Trophoblast cell (in vitro differentiated cells and primary cell): ENCODE data around the gene RPS27L.

Experiments
- DNase-seq, 2 donors: peaks; one replicate each; pipeline ENCODE4 v3.0.0-alpha.2; 2016
- H2AFZ ChIP-seq: 2 replicates; pipeline ENCODE4 v1.6.1; 2013; ENCODE audit warnings: low read length, moderate library complexity, mild to moderate bottlenecking; ENCODE audit not compliant: insufficient read depth, poor library complexity
- H2AK5ac ChIP-seq: 2 replicates; pipeline ENCODE4 v1.6.1; 2013; ENCODE audit warnings: mild to moderate bottlenecking, low read length
- H2BK120ac ChIP-seq: 2 replicates; pipeline ENCODE4 v1.6.1; 2013; ENCODE audit warnings: low read length, mild to moderate bottlenecking, moderate library complexity; ENCODE audit not compliant: insufficient read depth, poor library complexity
- H2BK12ac ChIP-seq: 2 replicates; pipeline ENCODE4 v1.6.1; 2013; ENCODE audit warnings: mild to moderate bottlenecking, low read length, moderate library complexity
- H2BK5ac ChIP-seq: 2 replicates; pipeline ENCODE4 v1.6.1; 2013; ENCODE audit warnings: low read length, low read depth, moderate library complexity, mild to moderate bottlenecking; ENCODE audit not compliant: poor library complexity
- H3K14ac ChIP-seq: 2 replicates; pipeline ENCODE4 v1.6.1; 2013; ENCODE audit warnings: mild to moderate bottlenecking, low read length
- H3K18ac ChIP-seq: 2 replicates; pipeline ENCODE4 v1.6.1; 2013; ENCODE audit warnings: mild to moderate bottlenecking, low read length
- H3K23ac ChIP-seq: 2 replicates; pipeline ENCODE4 v1.6.1; 2013; ENCODE audit warnings: low read length
- H3K27ac ChIP-seq: 2 replicates; pipeline ENCODE4 v1.5.1; 2013; ENCODE audit warnings: low read depth, mild to moderate bottlenecking, inconsistent platforms, low read length, moderate library complexity
- H3K27me3 ChIP-seq: 2 replicates; pipeline ENCODE4 v1.6.1; 2013; ENCODE audit warnings: inconsistent platforms, mild to moderate bottlenecking, low read length, moderate library complexity; ENCODE audit not compliant: insufficient read depth
- H3K36me3 ChIP-seq, 2 experiments: 1 replicate in 1 of 2; 2 replicates in 1 of 2; pipeline ENCODE4 v1.6.1; 2013; ENCODE audit warnings: low read length in 2 of 2, mild to moderate bottlenecking in 2 of 2, moderate library complexity in 1 of 2; ENCODE audit not compliant: insufficient read depth in 2 of 2, control insufficient read depth in 1 of 2
- H3K4ac ChIP-seq: 2 replicates; pipeline ENCODE4 v1.6.1; 2013; ENCODE audit warnings: low read depth, mild to moderate bottlenecking, low read length, moderate library complexity
- H3K4me1 ChIP-seq, 2 experiments: 1 replicate in 1 of 2; 2 replicates in 1 of 2; pipeline ENCODE4 v1.6.1; 2013; ENCODE audit warnings: low read length in 2 of 2, mild to moderate bottlenecking in 2 of 2, moderate library complexity in 1 of 2; ENCODE audit not compliant: insufficient read depth in 2 of 2, control insufficient read depth in 1 of 2
- H3K4me2 ChIP-seq: 2 replicates; pipeline ENCODE4 v1.6.1; 2013; ENCODE audit warnings: inconsistent platforms, mild to moderate bottlenecking, low read length, moderate library complexity
- H3K4me3 ChIP-seq: 2 replicates; pipeline ENCODE4 v1.5.1; 2013; ENCODE audit warnings: mild to moderate bottlenecking, low read depth, low read length, inconsistent platforms
- H3K79me1 ChIP-seq: one replicate; pipeline ENCODE4 v1.6.1; 2013; ENCODE audit warnings: low read length
- H3K79me2 ChIP-seq: 2 replicates; pipeline ENCODE4 v1.6.1; 2013; ENCODE audit warnings: low read length, mild to moderate bottlenecking; ENCODE audit not compliant: control insufficient read depth, insufficient read depth, poor library complexity
- H3K9ac ChIP-seq: 2 replicates; pipeline ENCODE4 v1.6.1; 2013; ENCODE audit warnings: mild to moderate bottlenecking, low read length
- H3K9me3 ChIP-seq: 2 replicates; pipeline ENCODE4 v1.6.1; 2013; ENCODE audit warnings: low read depth, mild to moderate bottlenecking, control low read depth, inconsistent platforms, low read length; ENCODE audit not compliant: insufficient read depth
- H4K12ac ChIP-seq: 2 replicates; pipeline ENCODE4 v1.6.1; 2013; ENCODE audit warnings: low read depth, mild to moderate bottlenecking, low read length, moderate library complexity
- H4K8ac ChIP-seq: 2 replicates; pipeline ENCODE4 v1.6.1; 2013; ENCODE audit warnings: low read depth, mild to moderate bottlenecking, low read length, moderate library complexity
- H4K91ac ChIP-seq: one replicate; pipeline ENCODE4 v1.6.1; 2013; ENCODE audit warnings: low read depth, mild to moderate bottlenecking, low read length, moderate library complexity
- WGBS: extraction: QIAGEN DNeasy Blood & Tissue Kit; methylation state at CpG from one replicate; pipeline ENCODE4 v1.1.7; 2013; ENCODE audit warnings: missing lambda C conversion rate; ENCODE audit not compliant: insufficient read length, insufficient coverage; ENCODE audit errors: extremely low coverage; 5-methylcytosine and 5-hydroxymethylcytosine counted together

RPS27L gene

GRCh38 chr15:63121382-63122001, 35.8 kb downstream of the RPS27L start, which contains the start of gene LACTB:
Gene LACTB (plus strand): TSS chr15:63121861. CDS start chr15:63121872, 11 bp downstream.
- WGBS, result no CpG with 5 or more reads among the region's 40 CpGs
- H3K4ac ChIP-seq, result peak within 1 kb of the TSS; percentile 35
- no peaks in the 10 kb centered on the region for H3K27me3 ChIP-seq
- peak within 1 kb of the TSS; percentile 82 for H2AFZ ChIP-seq
- peak within 1 kb of the TSS; percentile 79 for H3K4me2 ChIP-seq
- H3K9ac ChIP-seq, result peak within 1 kb of the TSS; percentile 61
- H3K79me1 ChIP-seq, result peaks cover 8% of the 10 kb centered on the region
- peak within 1 kb of the TSS; percentile 83 for H3K14ac ChIP-seq
- peak within 1 kb of the TSS; percentile 96 for H4K12ac ChIP-seq
- H2BK120ac ChIP-seq, result peak within 1 kb of the TSS; percentile 47
- no peaks in the 10 kb centered on the region for H3K9me3 ChIP-seq
- H2BK12ac ChIP-seq, result no peak within 1 kb of the TSS
- peaks cover 6% of the 10 kb centered on the region for H3K79me2 ChIP-seq
- no peak within 1 kb of the TSS for H2AK5ac ChIP-seq
- peak within 1 kb of the TSS; percentile 32 for H3K27ac ChIP-seq
- H2BK5ac ChIP-seq, result peak within 1 kb of the TSS; percentile 57
- H4K8ac ChIP-seq, result peak within 1 kb of the TSS; percentile 96
- H4K91ac ChIP-seq, result peak within 1 kb of the TSS; percentile 70
- H3K18ac ChIP-seq, result peak within 1 kb of the TSS; percentile 59
- H3K23ac ChIP-seq, result no peak within 1 kb of the TSS
- no peaks in the 10 kb centered on the region for H3K4me1 ChIP-seq
- peak; percentile 81 to 88 for DNase-seq
- peak within 1 kb of the TSS; percentile 91 for H3K4me3 ChIP-seq
- H3K36me3 ChIP-seq, result peaks cover 0 to 7% of the 10 kb centered on the region in 2 experiments

GRCh38 chr15:63118854-63119253, 38.4 kb downstream of the RPS27L start:
- Histone ChIP-seq H2AK5ac (no peak overlapping the region), H3K4me1 (peaks cover 2 to 3% of the 10 kb centered on the region in 2 experiments), H3K18ac (no peak overlapping the region), H3K27me3 (no peaks in the 10 kb centered on the region), H3K36me3 (peaks cover 0 to 3% of the 10 kb centered on the region in 2 experiments), H4K91ac (no peak overlapping the region), H2BK12ac (no peak overlapping the region), H3K4me2 (no peak overlapping the region), H4K12ac (no peak overlapping the region), H3K4me3 (no peak overlapping the region), H2BK5ac (no peak overlapping the region), H3K4ac (no peak overlapping the region), H3K9me3 (peaks cover 2% of the 10 kb centered on the region), H4K8ac (no peak overlapping the region), H3K9ac (no peak overlapping the region), H3K14ac (no peak overlapping the region), H2AFZ (no peak overlapping the region), H3K79me2 (peaks cover 6% of the 10 kb centered on the region), H3K79me1 (peaks cover 8% of the 10 kb centered on the region), H3K23ac (no peak overlapping the region), H3K27ac (no peak overlapping the region), H2BK120ac (no peak overlapping the region)
- DNase-seq, result no peak
- WGBS, result no CpG with 5 or more reads among the region's 3 CpGs

- Histone ChIP-seq H2BK5ac (no peak overlapping the region), H3K4me3 (no peak overlapping the region), H3K18ac (no peak overlapping the region), H3K14ac (no peak overlapping the region), H2AK5ac (no peak overlapping the region), H2AFZ (no peak overlapping the region), H3K27me3 (no peaks in the 10 kb centered on the region), H3K4ac (no peak overlapping the region), H3K9me3 (peaks cover 2% of the 10 kb centered on the region), H2BK120ac (no peak overlapping the region), H3K23ac (no peak overlapping the region), H3K27ac (no peak overlapping the region), H3K4me2 (no peak overlapping the region), H2BK12ac (no peak overlapping the region), H3K79me1 (no peaks in the 10 kb centered on the region), H3K36me3 (no peaks in the 10 kb centered on the region), H3K79me2 (no peaks in the 10 kb centered on the region), H4K12ac (no peak overlapping the region), H4K91ac (no peak overlapping the region), H4K8ac (no peak overlapping the region), H3K9ac (no peak overlapping the region), H3K4me1 (peaks cover 4 to 8% of the 10 kb centered on the region in 2 experiments)
- DNase-seq, result no peak
- WGBS, result no CpG with 5 or more reads among the region's 2 CpGs
Measured at GRCh38 chr15:63114465-63114864, 42.8 kb downstream of the RPS27L start.

GRCh38 chr15:63112871-63113270, 44.4 kb downstream of the RPS27L start:
- H2BK12ac ChIP-seq, result no peak overlapping the region
- no peak for DNase-seq
- no peak overlapping the region for H4K91ac ChIP-seq
- no peak overlapping the region for H3K18ac ChIP-seq
- no CpG with 5 or more reads among the region's 3 CpGs for WGBS
- peaks cover 2% of the 10 kb centered on the region for H3K9me3 ChIP-seq
- H2BK5ac ChIP-seq, result no peak overlapping the region
- H4K12ac ChIP-seq, result no peak overlapping the region
- H3K4me2 ChIP-seq, result no peak overlapping the region
- no peak overlapping the region for H2AFZ ChIP-seq
- H2BK120ac ChIP-seq, result no peak overlapping the region
- no peak overlapping the region for H3K14ac ChIP-seq
- H3K9ac ChIP-seq, result no peak overlapping the region
- H4K8ac ChIP-seq, result no peak overlapping the region
- no peaks in the 10 kb centered on the region for H3K36me3 ChIP-seq
- peaks cover 4 to 8% of the 10 kb centered on the region in 2 experiments for H3K4me1 ChIP-seq
- no peak overlapping the region for H2AK5ac ChIP-seq
- no peaks in the 10 kb centered on the region for H3K79me2 ChIP-seq
- H3K4ac ChIP-seq, result no peak overlapping the region
- H3K4me3 ChIP-seq, result no peak overlapping the region
- H3K27ac ChIP-seq, result no peak overlapping the region
- H3K27me3 ChIP-seq, result no peaks in the 10 kb centered on the region
- no peaks in the 10 kb centered on the region for H3K79me1 ChIP-seq
- no peak overlapping the region for H3K23ac ChIP-seq
